HepG2 (cell line): ENCODE measurements around the gene PFKFB2. TPM values are rescaled to one million over a fixed set of nuclear protein-coding genes. Genes with fewer than 3 reads are reported as not detected.
A peak's percentile ranks its signal among the peaks of the same experiment; 100 is the strongest.

Experiments
- HNF1A ChIP-seq, 2 experiments: sonication (generic) in 1 of 2; formaldehyde crosslinking in 1 of 2; IDR thresholded peaks; 2 replicates each; pipeline versions ENCODE4 v1.4.0 to v1.6.1; 2016 to 2020; ENCODE audit warnings: borderline replicate concordance in 1 of 2, low read depth in 1 of 2, mild to moderate bottlenecking in 1 of 2, missing genetic modification reagents in 1 of 2
- MED8 ChIP-seq: sonication (generic); formaldehyde crosslinking; IDR thresholded peaks from 2 replicates; pipeline ENCODE4 v1.8.1; 2023; ENCODE audit warnings: mild to moderate bottlenecking, missing genetic modification reagents; ENCODE audit not compliant: insufficient replicate concordance
- ZNF678 ChIP-seq: sonication (generic); formaldehyde crosslinking; IDR thresholded peaks from 2 replicates; pipeline ENCODE4 v1.4.0; 2020; ENCODE audit warnings: mild to moderate bottlenecking, missing genetic modification reagents
- ZNF710 ChIP-seq: sonication (generic); formaldehyde crosslinking; IDR thresholded peaks from 2 replicates; pipeline ENCODE4 v1.5.0; 2020; ENCODE audit warnings: mild to moderate bottlenecking, missing genetic modification reagents, borderline replicate concordance
- polyA plus RNA-seq, 8 experiments: library from polyadenylated mRNA; depleted of rRNA in 3 of 8; stranded (reverse) in 7 of 8; unstranded in 1 of 8; fragments of >200 nt; fragmentation: Illumina TruSeq in 4 of 8; extraction: Trizol in 4 of 8; gene quantifications; 2 replicates each; pipeline versions ENCODE4 v1.2.1 to v1.2.3, GENCODE V29; 2011 to 2016; ENCODE audit warnings: low read depth in 4 of 8, missing spikeins in 1 of 8, mixed read lengths in 1 of 8; ENCODE audit not compliant: insufficient read depth in 1 of 8
- total RNA-seq, 5 experiments: library from RNA; depleted of rRNA; stranded (reverse); fragments of >200 nt; fragmentation: Illumina TruSeq; extraction: Trizol; gene quantifications; 2 replicates each; pipeline ENCODE4 v1.2.3, GENCODE V29; 2016; ENCODE audit warnings: low read depth in 1 of 5
- TF ChIP-seq, protein P1 (sequence below): sonication (generic); formaldehyde crosslinking; IDR thresholded peaks from 2 replicates; pipeline ENCODE4 v1.5.1; 2020; ENCODE audit warnings: mild to moderate bottlenecking, missing genetic modification reagents
- TF ChIP-seq, protein P2 (sequence below): sonication (generic); formaldehyde crosslinking; conservative IDR thresholded peaks from 2 replicates; pipeline ENCODE4 v1.4.0; 2020; ENCODE audit warnings: mild to moderate bottlenecking, missing genetic modification reagents, moderate library complexity
- TF ChIP-seq, protein P3 (sequence below): sonication (generic); formaldehyde crosslinking; IDR thresholded peaks from 2 replicates; pipeline ENCODE4 v1.4.0; 2020; ENCODE audit warnings: mild to moderate bottlenecking, missing genetic modification reagents
- TF ChIP-seq, protein P4 (sequence below): IDR thresholded peaks from 2 replicates; pipeline ENCODE4 v1.6.1; 2016; ENCODE audit warnings: missing genetic modification reagents, missing compliant biosample characterization
- TF ChIP-seq, protein P5 (sequence below): sonication (generic); formaldehyde crosslinking; IDR thresholded peaks from 2 replicates; pipeline ENCODE4 v1.4.0; 2020; ENCODE audit warnings: missing genetic modification reagents, borderline replicate concordance

Gene PFKFB2
- total and polyA plus RNA-seq, 2 of the 13 experiments (the other 11 are each of a cell fraction or from before 2014, with no cell fraction given): 4.6 to 10.6 TPM

DNA sequence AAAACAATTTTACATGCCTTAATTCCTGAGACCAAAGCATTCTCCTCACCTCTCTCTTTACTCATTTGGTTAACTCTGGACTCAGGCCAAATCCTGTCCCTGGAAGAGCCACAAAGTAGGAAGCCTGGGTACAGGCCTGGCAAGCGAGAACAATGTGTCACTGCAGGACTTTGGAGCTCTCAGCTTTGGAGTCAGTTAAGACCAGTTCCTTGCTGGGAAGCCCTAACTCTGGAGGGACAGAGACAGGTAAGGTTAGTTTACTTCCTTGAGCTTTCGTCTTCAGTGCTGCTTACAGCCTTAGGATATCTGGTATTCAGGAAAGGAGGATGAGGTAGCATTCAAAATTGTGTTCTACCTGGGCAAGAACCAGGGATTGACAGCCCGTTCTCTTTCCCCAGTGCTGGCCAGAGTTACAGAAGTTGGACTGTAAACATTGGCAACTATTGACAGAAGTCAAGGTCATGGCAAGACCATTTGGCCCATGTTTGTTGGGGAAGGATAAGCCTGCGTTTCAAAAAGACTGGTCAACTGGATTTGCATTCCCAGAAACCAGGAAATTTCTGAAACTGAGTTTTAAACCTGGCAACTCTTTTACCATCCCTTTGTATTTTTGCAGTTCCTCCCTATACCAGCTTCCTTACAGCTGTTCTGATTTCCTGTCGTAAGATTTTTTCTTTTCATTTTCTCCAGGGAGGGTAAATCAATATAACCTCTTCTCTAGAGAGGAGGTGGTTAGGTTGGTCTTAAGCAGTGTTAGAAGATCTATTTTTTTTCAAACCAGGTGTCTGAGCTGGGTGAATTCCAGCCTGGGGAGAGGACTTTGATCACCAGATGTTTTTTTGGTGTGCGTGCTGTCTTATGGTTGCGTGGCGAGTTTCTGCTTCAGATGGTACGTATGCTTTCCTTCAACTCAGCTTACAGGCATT lies 35.9 kb downstream of the PFKFB2 start, which contains the start of gene C4BPB (continued):
- TF ChIP-seq, protein P1, sequence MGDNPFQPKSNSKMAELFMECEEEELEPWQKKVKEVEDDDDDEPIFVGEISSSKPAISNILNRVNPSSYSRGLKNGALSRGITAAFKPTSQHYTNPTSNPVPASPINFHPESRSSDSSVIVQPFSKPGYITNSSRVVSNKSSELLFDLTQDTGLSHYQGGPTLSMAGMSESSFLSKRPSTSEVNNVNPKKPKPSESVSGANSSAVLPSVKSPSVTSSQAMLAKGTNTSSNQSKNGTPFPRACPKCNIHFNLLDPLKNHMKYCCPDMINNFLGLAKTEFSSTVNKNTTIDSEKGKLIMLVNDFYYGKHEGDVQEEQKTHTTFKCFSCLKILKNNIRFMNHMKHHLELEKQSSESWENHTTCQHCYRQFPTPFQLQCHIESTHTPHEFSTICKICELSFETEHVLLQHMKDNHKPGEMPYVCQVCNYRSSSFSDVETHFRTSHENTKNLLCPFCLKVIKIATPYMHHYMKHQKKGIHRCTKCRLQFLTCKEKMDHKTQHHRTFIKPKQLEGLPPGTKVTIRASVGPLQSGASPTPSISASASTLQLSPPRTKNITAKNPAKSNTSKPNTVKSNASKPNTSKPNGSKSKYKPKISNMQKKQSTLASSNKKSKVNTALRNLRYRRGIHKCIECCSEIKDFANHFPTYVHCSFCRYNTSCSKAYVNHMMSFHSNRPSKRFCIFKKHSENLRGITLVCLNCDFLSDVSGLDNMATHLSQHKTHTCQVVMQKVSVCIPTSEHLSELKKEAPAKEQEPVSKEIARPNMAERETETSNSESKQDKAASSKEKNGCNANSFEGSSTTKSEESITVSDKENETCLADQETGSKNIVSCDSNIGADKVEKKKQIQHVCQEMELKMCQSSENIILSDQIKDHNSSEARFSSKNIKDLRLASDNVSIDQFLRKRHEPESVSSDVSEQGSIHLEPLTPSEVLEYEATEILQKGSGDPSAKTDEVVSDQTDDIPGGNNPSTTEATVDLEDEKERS (CRISPR knock-in tag): peak; percentile 85; the same call in 1 of the 2 replicates
- TF ChIP-seq ZNF678 (CRISPR knock-in tag): 0 out of 2 replicates have a peak, but pooled peaks have one; percentile 44
- TF ChIP-seq, protein P2, sequence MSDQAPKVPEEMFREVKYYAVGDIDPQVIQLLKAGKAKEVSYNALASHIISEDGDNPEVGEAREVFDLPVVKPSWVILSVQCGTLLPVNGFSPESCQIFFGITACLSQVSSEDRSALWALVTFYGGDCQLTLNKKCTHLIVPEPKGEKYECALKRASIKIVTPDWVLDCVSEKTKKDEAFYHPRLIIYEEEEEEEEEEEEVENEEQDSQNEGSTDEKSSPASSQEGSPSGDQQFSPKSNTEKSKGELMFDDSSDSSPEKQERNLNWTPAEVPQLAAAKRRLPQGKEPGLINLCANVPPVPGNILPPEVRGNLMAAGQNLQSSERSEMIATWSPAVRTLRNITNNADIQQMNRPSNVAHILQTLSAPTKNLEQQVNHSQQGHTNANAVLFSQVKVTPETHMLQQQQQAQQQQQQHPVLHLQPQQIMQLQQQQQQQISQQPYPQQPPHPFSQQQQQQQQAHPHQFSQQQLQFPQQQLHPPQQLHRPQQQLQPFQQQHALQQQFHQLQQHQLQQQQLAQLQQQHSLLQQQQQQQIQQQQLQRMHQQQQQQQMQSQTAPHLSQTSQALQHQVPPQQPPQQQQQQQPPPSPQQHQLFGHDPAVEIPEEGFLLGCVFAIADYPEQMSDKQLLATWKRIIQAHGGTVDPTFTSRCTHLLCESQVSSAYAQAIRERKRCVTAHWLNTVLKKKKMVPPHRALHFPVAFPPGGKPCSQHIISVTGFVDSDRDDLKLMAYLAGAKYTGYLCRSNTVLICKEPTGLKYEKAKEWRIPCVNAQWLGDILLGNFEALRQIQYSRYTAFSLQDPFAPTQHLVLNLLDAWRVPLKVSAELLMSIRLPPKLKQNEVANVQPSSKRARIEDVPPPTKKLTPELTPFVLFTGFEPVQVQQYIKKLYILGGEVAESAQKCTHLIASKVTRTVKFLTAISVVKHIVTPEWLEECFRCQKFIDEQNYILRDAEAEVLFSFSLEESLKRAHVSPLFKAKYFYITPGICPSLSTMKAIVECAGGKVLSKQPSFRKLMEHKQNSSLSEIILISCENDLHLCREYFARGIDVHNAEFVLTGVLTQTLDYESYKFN: peak; percentile 99
- TF ChIP-seq, protein P3, sequence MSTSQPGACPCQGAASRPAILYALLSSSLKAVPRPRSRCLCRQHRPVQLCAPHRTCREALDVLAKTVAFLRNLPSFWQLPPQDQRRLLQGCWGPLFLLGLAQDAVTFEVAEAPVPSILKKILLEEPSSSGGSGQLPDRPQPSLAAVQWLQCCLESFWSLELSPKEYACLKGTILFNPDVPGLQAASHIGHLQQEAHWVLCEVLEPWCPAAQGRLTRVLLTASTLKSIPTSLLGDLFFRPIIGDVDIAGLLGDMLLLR (CRISPR knock-in tag): no peak
- peak; percentile 22 for TF ChIP-seq MED8
- peak; percentile 94 for TF ChIP-seq ZNF710
- TF ChIP-seq, protein P4, sequence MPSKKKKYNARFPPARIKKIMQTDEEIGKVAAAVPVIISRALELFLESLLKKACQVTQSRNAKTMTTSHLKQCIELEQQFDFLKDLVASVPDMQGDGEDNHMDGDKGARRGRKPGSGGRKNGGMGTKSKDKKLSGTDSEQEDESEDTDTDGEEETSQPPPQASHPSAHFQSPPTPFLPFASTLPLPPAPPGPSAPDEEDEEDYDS (CRISPR knock-in tag): peak; percentile 49; the same call in 1 of the 2 replicates
- TF ChIP-seq, protein P5, sequence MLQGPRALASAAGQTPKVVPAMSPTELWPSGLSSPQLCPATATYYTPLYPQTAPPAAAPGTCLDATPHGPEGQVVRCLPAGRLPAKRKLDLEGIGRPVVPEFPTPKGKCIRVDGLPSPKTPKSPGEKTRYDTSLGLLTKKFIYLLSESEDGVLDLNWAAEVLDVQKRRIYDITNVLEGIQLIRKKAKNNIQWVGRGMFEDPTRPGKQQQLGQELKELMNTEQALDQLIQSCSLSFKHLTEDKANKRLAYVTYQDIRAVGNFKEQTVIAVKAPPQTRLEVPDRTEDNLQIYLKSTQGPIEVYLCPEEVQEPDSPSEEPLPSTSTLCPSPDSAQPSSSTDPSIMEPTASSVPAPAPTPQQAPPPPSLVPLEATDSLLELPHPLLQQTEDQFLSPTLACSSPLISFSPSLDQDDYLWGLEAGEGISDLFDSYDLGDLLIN: no peak
- TF ChIP-seq HNF1A (IDR thresholded peaks at IDR 0.05; ENCODE audit: low read depth): peak; percentile 64
- TF ChIP-seq HNF1A (CRISPR knock-in tag; IDR thresholded peaks at IDR 0.05; ENCODE audit: borderline replicate concordance): peak; percentile 84; the same call in 1 of the 2 replicates
